HG03066 (cell line): Measurements from ENCODE around the gene FBXW4.
"Not testable (repeated sequence)": the region's sequence is repeated elsewhere in the genome, so short reads cannot be mapped to it uniquely, and the experiment has no call there.

Experiments
- ATAC-seq: cut with Tn5 transposase; IDR thresholded peaks from one replicate; pipeline ENCODE4 v1.9.1; 2021; ENCODE audit warnings: low read depth; ENCODE audit not compliant: unreplicated experiment

The FBXW4 gene

DNA sequence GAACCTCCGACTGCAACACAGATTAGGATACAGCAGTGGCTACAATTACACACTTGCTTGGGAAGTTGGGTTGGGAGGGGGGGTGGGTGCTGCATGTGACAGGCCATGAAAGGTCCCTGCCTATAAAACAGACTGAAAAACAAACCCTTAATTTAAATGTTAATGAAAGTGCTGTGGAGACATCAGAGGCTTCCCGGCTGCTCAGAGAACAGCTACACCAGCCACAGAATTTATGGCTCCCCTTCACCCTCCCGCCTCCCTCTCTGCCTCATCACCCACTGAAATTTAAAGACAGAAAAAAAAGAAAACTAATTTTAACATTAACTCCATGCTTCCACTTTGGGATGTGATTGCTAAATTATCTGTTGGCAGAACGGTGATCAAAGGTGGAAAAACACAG, 34.7 kb downstream of the FBXW4 start:
- ATAC-seq = no peak

DNA sequence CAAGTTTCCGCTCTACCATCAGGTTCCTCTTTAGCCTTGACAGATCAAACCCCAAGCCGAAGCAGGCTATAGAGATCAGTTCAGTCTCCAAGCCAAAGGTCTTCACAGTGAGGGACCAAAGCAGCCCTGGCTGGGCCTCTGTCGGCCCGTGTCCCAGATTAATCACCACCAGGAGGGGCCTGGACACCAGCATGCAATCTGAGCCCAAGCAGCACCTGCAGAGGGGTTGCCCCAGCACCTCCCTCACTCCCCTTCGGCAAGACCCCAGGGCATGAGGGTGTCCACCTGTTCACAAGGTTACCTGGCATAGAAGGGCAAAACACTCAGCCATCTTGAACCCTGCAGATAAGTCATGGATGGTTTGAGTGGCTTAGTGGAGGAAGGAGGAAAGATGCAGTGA, 36.0 kb downstream of the FBXW4 start:
- no peak for ATAC-seq

DNA sequence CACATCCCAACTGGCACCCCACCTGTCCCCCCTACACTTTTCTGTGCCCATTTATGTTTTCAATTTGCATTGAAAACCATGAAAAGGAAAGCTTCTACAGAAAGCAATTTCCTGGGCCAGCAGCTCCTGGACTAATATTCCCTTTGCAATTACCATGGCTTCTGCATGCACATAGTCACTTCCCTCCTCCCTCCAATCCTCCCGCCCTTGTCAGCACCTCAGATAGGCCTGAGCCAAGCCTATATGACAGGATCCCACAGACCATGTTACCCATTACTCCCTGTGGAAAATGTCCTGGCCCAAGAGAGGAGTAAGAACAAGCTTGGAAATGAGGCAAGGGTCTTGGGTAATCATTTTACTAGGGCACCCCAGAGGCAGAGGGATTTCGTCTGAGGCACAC, 38.1 kb downstream of the FBXW4 start:
- ATAC-seq = no peak

DNA sequence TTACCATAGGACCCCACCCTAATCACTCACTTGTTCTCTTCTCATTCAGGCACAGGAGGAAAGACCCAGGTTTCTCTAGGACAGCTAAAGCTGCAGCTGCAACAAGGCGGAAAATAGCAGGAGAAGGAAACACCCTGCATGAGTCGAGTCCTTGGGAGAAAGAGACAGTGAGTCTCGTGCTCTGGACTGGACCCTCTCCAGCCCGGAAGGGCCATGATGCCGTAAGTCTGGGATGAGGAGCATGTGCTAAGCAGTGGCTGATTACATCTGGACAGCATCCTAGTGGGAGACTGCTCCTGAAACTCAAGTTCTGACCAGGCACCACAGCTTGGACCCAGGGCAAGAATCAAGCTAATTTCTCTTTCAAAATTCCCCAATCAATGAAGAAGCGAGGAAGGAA, 39.4 kb downstream of the FBXW4 start:
- ATAC-seq = no peak

DNA sequence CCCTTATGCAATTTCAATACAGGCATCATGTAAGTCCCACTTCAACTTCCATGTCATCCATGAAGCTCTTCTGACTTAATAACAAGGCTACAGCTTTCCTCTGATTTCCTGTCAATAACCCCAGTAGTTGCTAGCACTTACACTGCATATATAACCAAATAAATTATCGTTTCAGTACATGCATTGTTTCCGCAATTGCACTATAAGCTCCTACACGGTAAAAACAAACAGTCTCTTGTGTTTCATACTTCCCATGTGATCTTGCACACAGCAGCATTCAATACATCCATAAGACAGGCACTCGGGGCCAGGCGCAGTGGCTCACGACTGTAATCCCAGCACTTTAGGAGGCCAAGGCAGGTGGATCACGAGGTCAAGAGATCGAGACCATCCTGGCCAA, 41.4 kb downstream of the FBXW4 start:
- ATAC-seq = no peak

DNA sequence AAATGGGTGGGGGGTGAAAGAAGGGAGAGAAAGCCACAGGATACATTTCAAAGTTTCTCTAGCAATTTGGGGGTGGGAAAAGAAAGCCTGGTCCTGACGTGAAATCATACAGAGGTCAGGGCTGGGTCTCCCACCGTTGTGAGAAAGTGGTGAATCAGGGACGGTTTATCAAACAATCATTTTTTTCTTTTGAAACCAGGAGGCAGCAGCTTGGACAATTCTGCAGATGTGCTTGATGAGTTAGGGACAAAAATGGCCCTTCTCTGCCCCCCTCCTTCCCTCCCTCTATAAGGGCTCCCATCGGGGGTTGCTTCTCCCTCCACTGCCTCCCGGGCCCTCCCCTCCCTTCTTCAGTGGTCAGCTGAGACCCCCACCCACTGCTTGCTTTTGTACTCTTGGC, 43.6 kb downstream of the FBXW4 start:
- no peak for ATAC-seq

DNA sequence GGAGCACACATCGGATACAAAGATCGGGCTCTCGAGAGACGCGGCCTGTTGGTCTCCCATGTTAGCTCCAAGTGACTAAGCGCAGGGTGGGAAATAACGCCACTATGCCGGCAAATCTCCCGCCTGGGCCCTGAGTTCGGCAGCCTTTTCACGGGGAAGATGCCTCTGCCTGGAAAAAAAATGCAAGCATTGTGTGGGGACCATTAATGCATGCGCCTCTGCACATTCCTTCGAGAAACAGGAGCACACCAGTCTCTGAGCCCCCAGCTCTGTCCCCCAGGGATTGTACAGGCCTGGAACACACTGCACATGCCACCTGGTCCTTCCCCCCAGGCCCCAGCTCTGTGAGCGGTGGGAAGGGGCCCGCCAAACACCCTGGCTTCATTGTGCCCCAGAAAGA, 44.1 kb downstream of the FBXW4 start:
- no peak for ATAC-seq

DNA sequence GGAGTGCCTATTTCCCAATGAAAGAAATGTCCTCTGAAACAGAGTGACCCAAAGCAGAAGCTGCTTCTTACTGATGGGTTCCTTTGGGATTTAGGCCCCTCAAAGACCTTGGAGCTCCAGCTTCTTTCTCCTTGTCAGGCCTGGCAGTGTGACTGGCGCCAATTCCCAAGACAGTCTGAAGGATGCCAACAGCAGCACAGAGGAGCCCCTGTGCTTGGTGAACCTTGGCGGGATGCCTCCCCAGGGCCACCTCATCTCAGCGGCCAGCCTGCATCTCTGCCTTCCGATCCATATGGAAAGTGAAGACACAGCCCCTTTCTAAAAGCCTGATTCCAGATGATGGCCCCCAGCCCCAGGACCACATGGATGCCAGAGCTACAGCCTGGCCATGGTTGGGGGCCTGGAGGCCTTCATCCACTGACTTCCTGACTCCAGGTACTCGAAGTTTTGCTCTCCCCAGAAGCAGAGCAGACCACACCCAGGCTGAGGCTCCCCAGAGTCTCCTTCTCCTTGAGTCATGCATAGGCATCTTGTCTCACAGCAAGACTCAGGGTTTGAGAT, 45.4 kb downstream of the FBXW4 start:
- ATAC-seq = no peak

DNA sequence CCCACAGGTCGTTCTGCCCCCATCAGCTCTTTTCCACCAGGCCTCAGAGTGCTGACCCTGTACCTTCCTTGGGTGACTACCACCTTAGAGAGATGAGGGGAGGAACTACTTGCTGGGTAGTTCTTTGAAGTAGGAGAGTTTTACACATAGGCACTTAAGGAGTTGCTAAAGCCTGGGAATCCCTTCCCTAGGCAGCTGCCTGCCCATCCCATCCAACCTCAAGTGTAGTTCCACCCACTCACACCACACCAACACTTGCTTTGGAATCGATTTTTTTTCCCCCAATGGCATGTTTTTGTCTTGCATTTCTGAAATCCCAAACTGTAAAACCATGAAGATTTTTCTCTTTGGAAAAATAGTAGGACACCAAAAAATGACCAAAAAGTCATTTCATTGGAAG, 47.7 kb downstream of the FBXW4 start:
- ATAC-seq = no peak

DNA sequence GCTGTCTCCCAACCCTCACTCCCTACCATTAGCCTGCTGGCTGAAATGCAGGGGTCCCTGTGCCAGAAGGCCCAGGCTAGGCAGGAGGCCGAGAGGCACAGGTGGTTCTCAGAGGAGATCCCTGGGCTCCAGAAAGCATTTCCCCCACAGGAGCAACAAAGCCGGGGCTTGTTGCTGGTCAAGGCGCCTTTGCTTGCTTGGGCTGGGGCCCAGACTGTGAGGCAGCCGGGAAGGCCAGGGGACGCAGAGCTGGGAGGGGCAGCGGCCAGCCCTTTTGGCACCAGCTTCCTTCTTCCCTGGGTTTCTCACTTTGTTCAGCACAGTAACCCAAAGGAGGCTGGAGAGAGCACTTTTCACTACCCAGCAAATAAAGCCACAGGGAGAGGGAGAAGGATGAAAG, 48.6 kb downstream of the FBXW4 start:
- no peak for ATAC-seq

DNA sequence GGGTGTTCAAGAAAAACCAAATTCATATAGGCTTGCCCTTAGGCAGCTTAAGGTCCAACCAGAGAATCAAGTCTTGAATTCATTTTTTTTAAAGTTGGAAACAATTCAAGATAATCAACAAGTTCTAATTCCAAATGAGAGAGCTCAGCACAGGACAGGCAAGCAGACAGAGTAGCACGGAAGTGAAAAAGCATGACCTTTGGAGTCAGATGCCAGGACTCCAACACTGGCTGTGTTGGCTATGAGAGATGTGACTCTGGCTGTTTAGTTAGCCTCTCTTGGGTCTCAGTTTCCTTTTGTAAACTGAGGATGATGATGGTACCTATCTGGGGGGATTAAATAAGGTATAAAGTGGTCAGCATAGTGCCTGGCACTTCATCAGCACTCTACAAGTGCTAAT, 49.3 kb downstream of the FBXW4 start:
- no peak for ATAC-seq

DNA sequence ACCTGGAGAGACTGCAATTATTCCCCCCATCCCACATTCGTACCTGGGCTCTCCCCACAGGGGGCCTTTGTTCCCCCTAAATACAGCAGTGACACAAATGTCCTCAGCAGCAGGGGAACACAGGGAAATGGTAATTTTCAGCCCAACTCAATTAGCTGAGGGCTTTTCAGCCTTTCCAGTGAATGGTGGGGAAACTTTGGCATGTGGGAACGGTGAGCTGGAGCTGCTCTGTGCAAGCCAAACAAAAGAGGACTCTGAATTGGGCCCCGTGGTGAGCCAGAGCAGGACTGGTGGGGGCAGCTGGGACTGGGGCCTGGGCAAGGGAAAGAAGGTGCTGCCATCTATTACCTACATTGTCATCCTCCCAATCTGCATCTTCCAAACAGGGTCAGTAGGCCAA, 51.0 kb downstream of the FBXW4 start:
- ATAC-seq = no peak

DNA sequence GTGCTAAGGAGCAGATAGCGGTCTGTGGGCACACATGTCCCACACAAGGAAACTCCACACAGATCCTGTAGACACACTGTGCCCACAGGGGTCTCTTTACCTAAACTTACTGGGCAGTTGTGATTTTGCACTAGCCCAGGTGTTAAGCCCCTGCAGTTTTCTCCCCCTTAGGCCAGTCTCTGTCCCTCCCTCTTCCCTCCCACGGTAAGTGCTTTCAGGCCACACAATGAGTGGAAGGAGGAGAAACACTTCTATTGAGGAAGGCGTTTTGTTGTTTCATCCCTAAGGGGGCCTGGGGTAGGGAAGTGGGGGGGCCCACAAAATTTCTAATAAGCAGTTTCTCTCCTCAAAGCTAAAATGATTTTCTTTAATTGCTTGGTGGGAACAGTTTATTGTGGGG, 51.4 kb downstream of the FBXW4 start:
- no peak for ATAC-seq

DNA sequence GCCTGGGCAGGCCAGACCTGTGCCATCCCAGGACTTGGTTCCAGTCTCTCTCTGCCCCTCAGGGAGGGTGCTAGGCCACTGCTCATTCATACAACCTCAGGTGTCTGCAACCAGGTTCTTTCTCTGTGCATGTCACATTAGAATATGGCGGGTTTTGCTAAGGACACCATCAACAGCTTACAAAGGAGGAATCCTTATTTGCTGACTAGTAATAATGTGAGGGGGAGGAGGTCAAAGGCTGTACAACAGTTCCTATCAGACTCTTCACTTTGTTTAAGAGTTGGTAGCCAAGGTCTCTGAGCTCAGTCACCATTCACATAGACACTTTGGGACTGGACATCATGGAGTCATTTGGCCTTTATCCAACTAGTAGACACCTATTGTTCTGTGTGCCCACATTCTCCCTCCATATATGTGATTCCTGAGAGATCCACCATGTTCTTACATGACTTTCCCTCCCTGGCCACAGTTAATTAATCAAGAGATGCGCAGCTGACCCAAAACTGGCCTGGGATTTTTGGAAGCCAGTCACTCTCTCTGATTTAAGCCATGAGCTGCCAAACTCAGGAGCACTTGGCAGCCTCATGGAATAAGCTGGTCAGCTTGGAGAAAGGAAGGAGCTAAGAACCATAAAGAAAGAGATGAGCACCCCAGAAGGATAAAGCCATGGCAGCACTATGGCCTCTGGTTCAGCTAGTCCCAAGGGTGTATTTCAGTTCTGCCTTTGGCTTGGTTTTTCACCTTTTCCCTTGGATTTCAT, 55.6 kb downstream of the FBXW4 start:
- no peak for ATAC-seq

DNA sequence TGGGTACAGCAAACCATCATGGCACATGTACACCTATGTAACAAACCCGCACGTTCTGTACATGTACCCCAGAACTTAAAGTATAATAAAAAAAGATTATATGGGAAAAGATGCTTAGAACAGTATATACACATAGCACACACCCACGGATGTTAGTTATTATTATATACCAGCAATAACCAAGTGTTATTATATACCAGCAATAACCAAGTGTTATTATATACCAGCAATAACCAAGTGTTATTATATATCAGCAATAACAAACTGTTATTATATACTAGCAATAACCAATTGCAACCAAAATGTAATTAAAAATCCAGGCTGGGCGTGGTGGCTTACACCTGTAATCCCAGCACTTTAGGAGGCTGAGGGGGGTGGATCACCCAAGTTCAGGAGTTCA, 61.5 kb downstream of the FBXW4 start:
- ATAC-seq = not testable (repeated sequence)

DNA sequence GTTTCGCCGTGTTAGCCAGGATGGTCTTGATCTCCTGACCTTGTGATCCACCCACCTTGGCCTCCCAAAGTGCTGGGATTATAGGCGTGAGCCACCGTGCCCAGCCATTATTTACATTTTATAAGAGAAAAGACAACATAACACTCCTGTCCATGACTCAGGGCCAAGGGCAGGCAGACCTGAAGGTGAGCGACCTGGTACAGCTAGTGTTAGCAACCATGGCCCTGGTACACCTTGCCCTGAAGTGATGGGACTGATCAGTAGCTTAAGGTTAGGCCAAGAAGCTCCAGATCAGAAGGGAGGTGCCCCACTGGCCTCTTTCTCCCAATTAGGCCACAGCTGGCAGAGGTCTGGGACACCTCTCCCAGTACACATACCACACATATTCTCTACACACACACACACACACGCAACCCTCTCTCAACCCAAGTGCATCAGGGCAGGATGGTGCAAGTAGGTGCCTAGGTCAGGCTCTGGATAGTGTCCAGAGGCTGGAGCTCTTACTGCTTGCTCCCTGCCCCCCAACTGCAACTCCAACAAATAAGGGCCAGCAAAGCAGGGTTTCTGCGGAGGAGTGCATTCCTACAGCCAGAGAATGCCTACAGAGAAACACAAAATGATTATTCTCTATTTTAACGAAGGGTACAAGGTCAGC, 63.0 kb downstream of the FBXW4 start:
- ATAC-seq = no peak

DNA sequence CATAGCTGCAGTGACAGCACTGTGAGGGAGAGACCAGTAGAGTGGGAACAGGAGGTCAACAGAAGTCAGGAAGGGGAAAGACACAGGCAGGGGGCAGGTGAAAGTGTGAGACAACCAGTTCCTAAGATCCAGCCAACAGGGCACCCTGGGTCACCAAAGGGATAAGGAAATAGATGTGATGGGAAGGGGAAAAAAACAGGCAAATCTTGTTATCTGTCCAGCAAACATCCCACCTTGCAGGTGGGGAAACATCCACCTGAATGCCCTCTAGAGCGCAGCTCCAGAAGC, 64.4 kb downstream of the FBXW4 start:
- no peak for ATAC-seq

DNA sequence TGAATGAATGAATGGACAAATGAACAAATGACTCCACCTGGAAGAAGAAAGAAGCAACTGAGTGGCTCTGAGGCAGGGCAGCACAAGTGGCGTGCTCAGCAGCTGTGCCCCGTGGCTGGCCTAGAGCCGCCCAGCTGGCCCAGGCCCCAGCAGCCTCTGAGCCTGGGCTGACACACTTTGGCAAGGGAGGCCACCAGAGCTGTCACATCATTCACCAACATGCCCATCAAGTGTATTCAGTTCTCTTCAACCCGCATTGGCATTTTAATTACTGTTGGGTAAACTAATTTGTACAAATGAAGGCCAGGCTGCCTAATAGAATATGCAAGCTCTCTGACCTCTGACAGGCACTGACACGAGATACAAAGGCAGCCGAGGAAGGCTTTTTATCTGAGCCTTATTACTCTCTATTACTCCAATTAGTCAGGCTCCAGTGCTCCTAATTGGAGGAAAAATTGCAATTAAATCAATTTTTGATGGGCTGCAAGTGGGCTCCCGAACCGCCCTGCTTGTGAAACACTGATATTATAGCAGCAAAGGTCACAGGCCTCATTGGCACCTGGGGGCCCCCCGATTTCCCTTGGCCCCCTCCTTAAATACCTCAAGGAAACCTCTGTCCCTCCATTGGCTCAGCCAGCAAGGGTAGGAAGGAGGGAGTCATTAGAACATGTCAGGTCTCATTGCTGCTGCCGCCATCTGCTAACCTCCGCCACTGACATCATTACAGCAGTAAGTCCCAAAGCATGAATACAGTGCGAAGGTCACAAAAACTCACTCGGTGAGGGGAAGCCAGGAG, 64.9 kb downstream of the FBXW4 start:
- no peak for ATAC-seq

DNA sequence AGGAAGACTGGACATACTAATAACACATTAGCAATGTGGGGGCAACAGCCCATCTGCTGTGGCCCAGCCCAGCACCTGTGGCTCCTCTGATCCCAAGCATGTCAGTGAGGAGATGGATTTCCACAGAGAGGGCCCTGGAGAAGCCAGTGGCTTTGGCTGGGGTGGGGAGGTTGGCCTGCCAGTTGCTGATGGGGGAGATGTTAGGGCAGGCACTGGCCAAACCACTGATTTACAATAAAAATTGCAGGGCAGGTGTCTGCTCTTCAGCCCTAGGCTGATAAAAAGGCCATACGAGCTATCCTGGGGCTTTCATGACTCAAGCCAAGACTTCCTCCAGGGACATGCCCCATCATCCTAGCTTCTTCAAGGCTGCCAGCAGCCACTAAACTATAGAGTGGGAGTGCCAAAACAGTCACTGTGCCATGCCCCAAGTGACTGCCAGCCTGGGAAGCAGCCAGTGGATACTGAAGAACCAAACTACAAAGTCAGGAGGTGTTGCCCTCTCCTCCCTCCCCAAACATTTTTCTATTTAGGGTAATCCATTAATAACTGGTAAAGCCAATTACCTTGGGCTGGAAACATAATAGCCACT, 69.1 kb downstream of the FBXW4 start:
- no peak for ATAC-seq

DNA sequence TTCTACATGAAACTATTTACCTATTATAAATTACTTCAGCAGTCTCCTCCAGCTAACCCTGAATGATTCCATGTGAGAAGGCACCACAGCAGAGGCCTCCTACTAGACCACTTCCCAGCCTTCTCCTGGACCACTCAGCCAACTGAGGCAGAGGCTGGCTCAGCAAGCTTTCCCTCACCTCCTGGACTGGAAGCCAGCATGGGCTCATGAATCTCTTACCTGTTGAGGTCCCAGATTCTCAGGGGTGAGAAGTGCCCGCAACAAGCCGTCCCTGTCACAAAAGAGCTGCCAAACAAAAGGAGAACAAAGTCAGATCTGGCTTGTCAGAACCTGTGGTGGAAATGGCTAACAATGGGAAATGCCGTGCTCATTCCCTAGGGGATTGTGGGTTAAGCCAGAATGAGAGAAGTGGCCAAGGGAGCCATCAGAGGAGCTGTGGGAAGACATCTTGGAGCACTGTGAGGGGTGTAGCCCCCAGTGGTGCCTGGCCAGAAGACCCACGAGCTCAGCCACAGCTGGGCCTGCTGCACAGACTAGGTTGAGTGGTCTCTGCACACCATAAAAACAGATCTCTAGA, 70.4 kb downstream of the FBXW4 start:
- ATAC-seq = no peak

DNA sequence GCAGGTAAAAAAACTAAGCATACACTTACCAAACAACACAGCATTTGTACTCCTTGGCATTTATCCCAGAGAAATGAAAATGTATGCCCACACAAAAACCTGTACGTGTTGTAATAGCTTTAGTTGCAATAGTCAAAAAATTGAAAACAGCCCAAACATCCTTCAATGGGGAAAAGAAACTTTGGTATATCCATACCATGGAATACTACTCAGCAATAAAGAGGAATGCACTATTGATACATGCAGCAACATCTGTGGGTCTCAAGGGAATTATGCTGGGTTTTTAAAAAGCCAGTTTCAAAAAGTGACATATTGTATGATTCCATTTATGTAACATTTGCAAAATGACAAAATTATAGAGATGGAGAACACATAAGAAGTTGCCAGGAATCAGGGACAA, 71.4 kb downstream of the FBXW4 start:
- no peak for ATAC-seq
